ENCODE measurements around the gene CD81. TPM values are rescaled to one million over a fixed set of nuclear protein-coding genes. Genes with fewer than 3 reads are reported as not detected.

The CD81 gene
- total RNA-seq, 5 donors from 2014 or later (not counting 1 experiment from before 2014, with no cell fraction given) = 124 to 213 (median 146) TPM

DNA sequence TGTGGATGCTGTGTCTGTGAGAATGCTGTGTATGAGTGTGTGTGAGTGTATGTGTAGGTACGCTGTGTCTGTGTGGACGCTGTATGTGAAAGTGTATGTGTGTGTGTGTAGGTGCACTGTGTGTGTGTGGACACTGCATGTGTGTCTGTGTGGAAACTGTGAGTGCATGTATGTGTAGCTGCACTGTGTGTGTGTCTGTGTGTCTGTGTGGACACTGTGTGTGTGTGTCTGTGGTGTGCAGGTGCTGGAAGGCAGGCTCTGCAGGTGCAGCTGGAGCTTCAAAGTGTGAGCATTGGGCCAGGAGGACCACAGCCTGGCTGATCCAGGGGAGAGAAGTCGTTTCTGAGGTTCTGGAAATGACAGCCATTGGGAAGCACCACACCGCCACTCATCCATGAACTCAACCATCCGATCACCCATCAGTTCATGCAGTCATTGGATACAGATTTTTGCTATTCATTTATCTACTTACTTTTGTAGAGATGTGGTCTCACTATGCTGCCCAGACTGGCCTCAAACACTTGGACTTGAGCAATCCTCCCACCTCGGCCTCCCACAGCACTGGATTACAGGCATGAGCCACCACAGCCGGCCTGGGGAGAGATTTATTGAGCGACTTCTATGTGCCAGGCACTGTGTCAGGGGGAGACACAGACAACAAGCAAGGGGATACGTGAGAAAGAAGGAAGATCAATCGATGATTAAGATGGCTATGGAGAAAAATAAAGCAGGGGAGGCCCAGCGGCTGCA, 57.6 kb downstream of the CD81 start:
- H3K4me1 Mint-ChIP-seq = no peaks in the 10 kb centered on the region
- H3K36me3 ChIP-seq (ENCODE audit: control insufficient read depth in 2 of 2, extremely low read depth in 1 of 2, insufficient read depth in 1 of 2, low read length in 1 of 2) = no peaks in the 10 kb centered on the region
- CTCF ChIA-PET = no interaction called here
- no peak overlapping the region for H3K27ac Mint-ChIP-seq
- no peaks in the 10 kb centered on the region for H3K9me3 Mint-ChIP-seq
- H3K36me3 Mint-ChIP-seq = no peaks in the 10 kb centered on the region
- H3K4me1 ChIP-seq (ENCODE audit: control insufficient read depth in 1 of 2, extremely low read depth in 1 of 2, insufficient read depth in 2 of 2, low read length in 2 of 2) = no peaks in the 10 kb centered on the region
- H3K27me3 ChIP-seq (replicated peaks in 1 of 2; ENCODE audit: control insufficient read depth in 2 of 2, extremely low read depth in 1 of 2, insufficient read depth in 2 of 2, low read length in 1 of 2) = peaks cover 0 to 15% of the 10 kb centered on the region in 2 experiments
- no peak for ATAC-seq (replicated peaks in 1 of 4)
- POLR2A ChIA-PET = no interaction called here
- no peaks in the 10 kb centered on the region for H3K9me3 ChIP-seq
- H3K4me3 Mint-ChIP-seq = no peak overlapping the region
- WGBS (ENCODE audit: insufficient coverage) = 90% methylated on average over 6 of the region's 11 CpGs
- no peak overlapping the region for H3K4me3 ChIP-seq (ENCODE audit: control insufficient read depth in 1 of 2, extremely low read depth in 1 of 2, low read length in 1 of 2)
- H3K27ac ChIP-seq (ENCODE audit: low read length) = no peak overlapping the region
- no peaks in the 10 kb centered on the region for H3K27me3 Mint-ChIP-seq
- no peak for DNase-seq

GRCh38 chr11:2435288-2436012, 58.3 kb downstream of the CD81 start:
- Mint-ChIP-seq H3K4me3 (no peak overlapping the region), H3K27me3 (no peaks in the 10 kb centered on the region), H3K4me1 (no peaks in the 10 kb centered on the region), H3K36me3 (no peaks in the 10 kb centered on the region), H3K9me3 (no peaks in the 10 kb centered on the region), H3K27ac (no peak overlapping the region)
- 84% methylated on average over 12 of the region's 12 CpGs for WGBS (ENCODE audit: insufficient coverage)
- H3K4me1 ChIP-seq (ENCODE audit: control insufficient read depth in 1 of 2, extremely low read depth in 1 of 2, insufficient read depth in 2 of 2, low read length in 2 of 2) = no peaks in the 10 kb centered on the region
- no peaks in the 10 kb centered on the region for H3K36me3 ChIP-seq (ENCODE audit: control insufficient read depth in 2 of 2, extremely low read depth in 1 of 2, insufficient read depth in 1 of 2, low read length in 1 of 2)
- ChIA-PET POLR2A (no interaction called here), CTCF (no interaction called here)
- no peaks in the 10 kb centered on the region for H3K9me3 ChIP-seq
- no peak for ATAC-seq (replicated peaks in 1 of 4)
- H3K4me3 ChIP-seq (ENCODE audit: control insufficient read depth in 1 of 2, extremely low read depth in 1 of 2, low read length in 1 of 2) = no peak overlapping the region
- DNase-seq = no peak
- H3K27ac ChIP-seq (ENCODE audit: low read length) = no peak overlapping the region
- peaks cover 0 to 15% of the 10 kb centered on the region in 2 experiments for H3K27me3 ChIP-seq (replicated peaks in 1 of 2; ENCODE audit: control insufficient read depth in 2 of 2, extremely low read depth in 1 of 2, insufficient read depth in 2 of 2, low read length in 1 of 2)

- ATAC-seq (replicated peaks in 1 of 4) (no peak), DNase-seq (no peak)
- Mint-ChIP-seq H3K27me3 (no peaks in the 10 kb centered on the region), H3K4me1 (no peaks in the 10 kb centered on the region), H3K27ac (no peak overlapping the region), H3K9me3 (no peaks in the 10 kb centered on the region), H3K36me3 (no peaks in the 10 kb centered on the region), H3K4me3 (no peak overlapping the region)
- H3K4me3 ChIP-seq (ENCODE audit: control insufficient read depth in 1 of 2, extremely low read depth in 1 of 2, low read length in 1 of 2) = no peak overlapping the region
- CTCF ChIA-PET = no interaction called here
- H3K4me1 ChIP-seq (ENCODE audit: control insufficient read depth in 1 of 2, extremely low read depth in 1 of 2, insufficient read depth in 2 of 2, low read length in 2 of 2) = no peaks in the 10 kb centered on the region
- H3K27me3 ChIP-seq (replicated peaks in 1 of 2; ENCODE audit: control insufficient read depth in 2 of 2, extremely low read depth in 1 of 2, insufficient read depth in 2 of 2, low read length in 1 of 2) = peaks cover 0 to 20% of the 10 kb centered on the region in 2 experiments
- H3K36me3 ChIP-seq (ENCODE audit: control insufficient read depth in 2 of 2, extremely low read depth in 1 of 2, insufficient read depth in 1 of 2, low read length in 1 of 2) = no peaks in the 10 kb centered on the region
- WGBS (ENCODE audit: insufficient coverage) = 77% methylated on average over 8 of the region's 10 CpGs
- POLR2A ChIA-PET = no interaction called here
- H3K9me3 ChIP-seq = no peaks in the 10 kb centered on the region
- H3K27ac ChIP-seq (ENCODE audit: low read length) = no peak overlapping the region
Measured at GRCh38 chr11:2436013-2436520, 59.0 kb downstream of the CD81 start.

GRCh38 chr11:2436521-2437031, 59.5 kb downstream of the CD81 start:
- ChIA-PET POLR2A (no interaction called here), CTCF (no interaction called here)
- no peaks in the 10 kb centered on the region for H3K36me3 Mint-ChIP-seq
- ATAC-seq (replicated peaks in 1 of 4) = no peak
- peaks cover 0 to 3% of the 10 kb centered on the region in 2 experiments for H3K4me1 ChIP-seq (ENCODE audit: control insufficient read depth in 1 of 2, extremely low read depth in 1 of 2, insufficient read depth in 2 of 2, low read length in 2 of 2)
- H3K9me3 Mint-ChIP-seq = no peaks in the 10 kb centered on the region
- no peak for DNase-seq
- no peak overlapping the region for H3K4me3 ChIP-seq (ENCODE audit: control insufficient read depth in 1 of 2, extremely low read depth in 1 of 2, low read length in 1 of 2)
- WGBS (ENCODE audit: insufficient coverage) = 89% methylated on average over 8 of the region's 13 CpGs
- peaks cover 0 to 20% of the 10 kb centered on the region in 2 experiments for H3K27me3 ChIP-seq (replicated peaks in 1 of 2; ENCODE audit: control insufficient read depth in 2 of 2, extremely low read depth in 1 of 2, insufficient read depth in 2 of 2, low read length in 1 of 2)
- no peaks in the 10 kb centered on the region for H3K36me3 ChIP-seq (ENCODE audit: control insufficient read depth in 2 of 2, extremely low read depth in 1 of 2, insufficient read depth in 1 of 2, low read length in 1 of 2)
- no peaks in the 10 kb centered on the region for H3K9me3 ChIP-seq
- H3K4me1 Mint-ChIP-seq = peaks cover 0 to 1% (median 0%) of the 10 kb centered on the region in 3 donors
- H3K27ac Mint-ChIP-seq = no peak overlapping the region
- H3K27ac ChIP-seq (ENCODE audit: low read length) = no peak overlapping the region
- H3K4me3 Mint-ChIP-seq = no peak overlapping the region
- H3K27me3 Mint-ChIP-seq = no peaks in the 10 kb centered on the region

DNA sequence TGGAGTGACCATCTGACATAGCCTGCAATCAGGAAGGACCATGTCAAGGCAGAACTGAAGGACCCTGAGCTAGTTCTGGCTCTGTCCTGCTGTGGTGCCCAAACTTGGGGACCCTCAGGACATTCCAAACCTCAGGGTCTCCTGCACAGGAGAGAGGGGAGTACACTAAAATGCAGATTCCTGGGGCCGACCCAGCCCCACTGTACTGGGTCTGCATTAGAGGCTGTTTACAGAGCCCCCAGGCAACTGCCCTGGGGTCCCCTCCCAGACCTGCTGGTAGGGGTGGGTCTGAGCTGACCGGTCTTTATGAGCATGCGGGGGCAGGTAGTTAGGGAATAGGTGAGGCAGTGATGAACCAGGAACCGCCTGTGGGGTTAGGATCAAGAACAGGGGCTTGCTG, 60.4 kb downstream of the CD81 start:
- ChIA-PET CTCF (interaction anchor here in 1 of 2 donors (0.6 kb wide), 2 partner anchors 338 to 973 kb away, joined by 3 read pairs; no protein-coding TSS in a partner anchor), POLR2A (no interaction called here)
- no peak overlapping the region for H3K27ac Mint-ChIP-seq
- H3K27me3 ChIP-seq (replicated peaks in 1 of 2; ENCODE audit: control insufficient read depth in 2 of 2, extremely low read depth in 1 of 2, insufficient read depth in 2 of 2, low read length in 1 of 2) = peaks cover 0 to 20% of the 10 kb centered on the region in 2 experiments
- H3K36me3 Mint-ChIP-seq = no peaks in the 10 kb centered on the region
- H3K9me3 ChIP-seq = no peaks in the 10 kb centered on the region
- no peak overlapping the region for H3K27ac ChIP-seq (ENCODE audit: low read length)
- DNase-seq (no peak), ATAC-seq (replicated peaks in 1 of 4) (no peak)
- no peaks in the 10 kb centered on the region for H3K27me3 Mint-ChIP-seq
- H3K4me1 Mint-ChIP-seq = peaks cover 6 to 11% (median 8%) of the 10 kb centered on the region in 3 donors
- no peak overlapping the region for H3K4me3 ChIP-seq (ENCODE audit: control insufficient read depth in 1 of 2, extremely low read depth in 1 of 2, low read length in 1 of 2)
- H3K4me1 ChIP-seq (ENCODE audit: control insufficient read depth in 1 of 2, extremely low read depth in 1 of 2, insufficient read depth in 2 of 2, low read length in 2 of 2) = peaks cover under 1 to 3% of the 10 kb centered on the region in 2 experiments
- 71% methylated on average over 1 of the region's 4 CpGs for WGBS (ENCODE audit: insufficient coverage)
- no peaks in the 10 kb centered on the region for H3K9me3 Mint-ChIP-seq
- H3K4me3 Mint-ChIP-seq = no peak overlapping the region
- no peaks in the 10 kb centered on the region for H3K36me3 ChIP-seq (ENCODE audit: control insufficient read depth in 2 of 2, extremely low read depth in 1 of 2, insufficient read depth in 1 of 2, low read length in 1 of 2)

DNA sequence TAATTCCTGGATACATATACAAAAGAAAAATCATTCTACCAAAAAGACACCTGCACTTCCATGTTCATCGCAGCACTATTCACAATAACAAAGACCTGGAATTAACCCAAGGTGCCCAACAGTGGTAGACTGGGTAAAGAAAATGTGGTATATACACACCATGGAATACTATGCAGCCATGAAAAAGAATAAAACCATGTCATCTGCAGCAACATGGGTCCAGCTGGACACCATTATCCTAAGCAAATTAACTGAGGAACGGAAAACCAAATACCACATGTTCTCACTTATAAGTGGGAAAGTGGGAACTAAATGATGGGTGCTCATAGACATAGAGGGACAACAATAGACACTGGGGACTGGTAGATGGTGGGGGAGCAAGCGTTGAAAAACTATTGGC, 62.7 kb downstream of the CD81 start:
- POLR2A ChIA-PET = no interaction called here
- WGBS (ENCODE audit: insufficient coverage) = no CpG with 5 or more reads among the region's 3 CpGs
- H3K9me3 ChIP-seq = no peaks in the 10 kb centered on the region
- Mint-ChIP-seq H3K4me1 (peaks cover 18 to 22% (median 20%) of the 10 kb centered on the region in 3 donors), H3K9me3 (no peaks in the 10 kb centered on the region), H3K36me3 (no peaks in the 10 kb centered on the region), H3K27me3 (no peaks in the 10 kb centered on the region), H3K27ac (no peak overlapping the region), H3K4me3 (no peak overlapping the region)
- no peaks in the 10 kb centered on the region for H3K36me3 ChIP-seq (ENCODE audit: control insufficient read depth in 2 of 2, extremely low read depth in 1 of 2, insufficient read depth in 1 of 2, low read length in 1 of 2)
- H3K27ac ChIP-seq (ENCODE audit: low read length) = no peak overlapping the region
- peaks cover 6 to 18% of the 10 kb centered on the region in 2 experiments for H3K4me1 ChIP-seq (ENCODE audit: control insufficient read depth in 1 of 2, extremely low read depth in 1 of 2, insufficient read depth in 2 of 2, low read length in 2 of 2)
- H3K27me3 ChIP-seq (replicated peaks in 1 of 2; ENCODE audit: control insufficient read depth in 2 of 2, extremely low read depth in 1 of 2, insufficient read depth in 2 of 2, low read length in 1 of 2) = peaks cover 0 to 30% of the 10 kb centered on the region in 2 experiments
- no peak for DNase-seq
- no peak overlapping the region for H3K4me3 ChIP-seq (ENCODE audit: control insufficient read depth in 1 of 2, extremely low read depth in 1 of 2, low read length in 1 of 2)
- no peak for ATAC-seq (replicated peaks in 1 of 4)
- CTCF ChIA-PET = interaction anchor here in 1 of 2 donors (0.6 kb wide), 1 partner anchor 728 kb away, joined by 5 read pairs; no protein-coding TSS in a partner anchor
